Measurements from ENCODE around the gene SLC25A29. TPM values are rescaled to one million over a fixed set of nuclear protein-coding genes. Genes with fewer than 3 reads are reported as not detected.
"Not testable (repeated sequence)": the region's sequence is repeated elsewhere in the genome, so short reads cannot be mapped to it uniquely, and the experiment has no call there.

Gene SLC25A29
- total RNA-seq, 1 donor from 2014 or later = 45.2 TPM

DNA sequence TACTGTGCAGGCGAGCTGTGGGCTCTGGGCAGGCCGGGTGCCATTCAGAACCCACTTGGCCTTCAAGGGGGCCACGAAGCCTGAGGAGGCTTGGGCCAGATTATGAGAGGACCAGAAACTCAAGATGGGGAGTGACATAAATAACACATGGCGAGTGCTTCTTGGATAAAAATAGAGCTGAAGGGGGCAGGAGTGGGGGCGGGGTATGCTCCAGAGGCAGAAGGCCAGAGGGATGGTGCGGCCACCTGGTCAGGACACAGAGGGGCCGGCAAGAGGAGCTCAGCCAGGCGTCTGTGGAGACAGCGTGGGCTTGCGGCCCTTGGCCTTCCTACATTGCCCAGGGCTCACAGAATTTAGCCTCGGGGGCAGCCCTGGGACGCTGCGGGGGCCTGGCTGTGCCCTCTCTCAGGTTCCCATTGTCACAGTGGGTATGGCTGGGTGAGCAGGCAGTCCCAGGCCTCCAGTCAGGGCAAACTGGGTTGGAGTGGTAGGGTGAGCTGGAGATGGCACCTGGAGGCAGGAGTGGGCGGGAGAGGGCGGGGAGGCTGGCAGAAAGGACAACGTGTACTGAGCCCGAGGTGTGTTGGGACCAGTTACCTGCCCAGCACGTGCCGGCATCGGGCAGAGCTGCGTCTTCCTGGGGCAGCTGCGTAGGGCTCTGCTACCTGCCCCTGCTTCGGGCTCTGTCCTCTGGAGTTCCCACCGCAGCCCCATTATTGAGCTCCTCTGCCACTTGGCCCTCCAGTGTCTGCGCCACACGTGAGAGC, 7.4 kb upstream of the SLC25A29 start:
- no peak for FAIRE-seq
- no peak for DNase-seq (ENCODE audit: low spot score in 2 of 2)

DNA sequence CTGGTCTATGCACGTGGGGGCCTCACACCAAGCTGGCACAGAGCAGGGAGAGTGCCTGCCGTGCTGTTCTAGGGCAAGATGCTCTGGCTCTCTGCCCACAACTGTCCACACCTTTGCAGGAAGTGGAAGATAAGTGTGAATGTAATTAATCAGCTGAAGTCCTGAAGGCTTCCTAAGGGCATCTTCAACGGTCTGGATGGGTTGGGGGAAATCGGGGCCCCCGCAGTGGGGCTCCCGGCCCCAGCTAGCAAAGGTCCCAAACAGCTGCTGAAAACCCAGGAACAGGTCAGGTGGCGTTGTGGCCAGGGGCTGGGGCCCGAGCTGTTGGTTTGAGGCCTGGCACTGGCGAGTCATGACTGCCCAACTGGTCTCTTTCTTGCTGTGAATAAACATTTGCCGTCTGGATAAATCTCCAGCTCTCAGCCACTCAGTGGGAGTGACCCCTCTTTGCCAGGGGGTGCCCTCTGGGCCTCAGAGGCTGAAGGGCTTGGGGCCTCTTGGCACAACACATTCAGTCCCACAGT, 6.7 kb upstream of the SLC25A29 start:
- DNase-seq (ENCODE audit: low spot score in 2 of 2) = no peak
- FAIRE-seq = no peak

DNA sequence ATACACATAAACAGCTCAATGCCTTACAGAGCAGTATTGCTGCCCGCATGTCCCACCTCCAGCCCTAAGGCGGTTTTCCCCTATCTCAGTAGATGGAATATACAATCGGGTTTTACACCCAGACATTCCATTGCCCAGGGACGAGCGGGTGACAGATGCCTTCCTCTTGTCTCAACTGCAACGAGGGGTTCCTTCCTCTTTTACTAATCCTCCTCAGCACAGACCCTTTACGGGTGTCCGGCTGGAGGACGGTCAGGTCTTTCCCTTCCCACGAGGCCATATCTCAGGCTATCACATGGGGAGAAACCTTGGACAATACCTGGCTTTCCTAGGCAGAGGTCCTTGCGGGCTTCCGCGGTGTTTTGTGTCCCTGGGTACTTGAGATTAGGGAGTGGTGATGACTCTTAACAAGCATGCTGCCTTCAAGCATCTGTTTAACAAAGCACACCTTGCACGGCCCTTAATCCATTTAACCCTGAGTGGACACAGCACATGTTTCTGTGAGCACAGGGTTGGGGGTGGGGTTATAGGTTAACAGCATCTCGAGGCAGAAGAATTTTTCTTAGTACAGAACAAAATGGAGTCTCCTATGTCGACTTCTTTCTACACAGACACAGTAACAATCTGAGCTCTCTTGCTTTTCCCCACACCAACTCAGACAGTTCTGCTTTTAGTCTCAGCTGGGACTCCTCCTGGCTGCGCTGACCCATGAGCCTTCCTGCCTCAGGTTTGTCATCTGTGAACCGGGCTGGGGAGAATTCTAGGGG, 6.0 kb upstream of the SLC25A29 start:
- DNase-seq (ENCODE audit: low spot score in 2 of 2); FAIRE-seq: not testable (repeated sequence)

DNA sequence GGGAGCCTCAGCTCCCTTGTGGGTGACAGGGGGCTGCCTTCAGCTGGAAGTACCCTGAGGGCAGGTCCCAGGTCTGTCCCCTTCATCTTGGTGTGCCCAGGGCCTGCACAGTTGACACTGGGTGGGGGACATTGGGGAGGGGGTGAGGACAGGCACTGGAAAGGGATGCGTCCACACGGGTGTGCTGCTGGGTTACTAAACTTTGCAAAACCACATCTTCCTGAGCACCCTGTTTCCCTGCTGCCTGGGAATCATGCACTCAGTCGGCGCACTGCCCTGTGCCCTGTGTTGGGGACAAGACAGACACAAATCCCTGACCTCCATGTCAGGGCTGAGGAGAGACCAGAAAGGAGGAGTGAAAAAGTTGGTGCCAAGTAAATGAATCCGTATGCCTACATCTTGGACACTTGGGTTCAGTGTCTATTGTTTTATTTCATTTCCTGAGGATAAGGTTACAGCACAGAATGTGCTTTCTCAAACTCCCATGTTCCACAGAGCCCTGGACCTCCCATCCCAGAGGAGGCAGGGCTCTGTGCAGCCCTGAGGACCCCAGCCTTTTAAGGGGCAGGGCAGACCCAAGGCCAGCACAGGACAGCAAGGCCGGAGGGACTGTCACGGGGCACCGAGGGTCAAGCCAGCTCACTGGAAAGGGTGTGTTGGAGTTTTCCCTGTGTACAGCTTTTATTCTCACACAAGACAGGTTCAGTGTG, 2.9 kb upstream of the SLC25A29 start:
- no peak for DNase-seq (ENCODE audit: low spot score in 2 of 2)
- no peak for FAIRE-seq

DNA sequence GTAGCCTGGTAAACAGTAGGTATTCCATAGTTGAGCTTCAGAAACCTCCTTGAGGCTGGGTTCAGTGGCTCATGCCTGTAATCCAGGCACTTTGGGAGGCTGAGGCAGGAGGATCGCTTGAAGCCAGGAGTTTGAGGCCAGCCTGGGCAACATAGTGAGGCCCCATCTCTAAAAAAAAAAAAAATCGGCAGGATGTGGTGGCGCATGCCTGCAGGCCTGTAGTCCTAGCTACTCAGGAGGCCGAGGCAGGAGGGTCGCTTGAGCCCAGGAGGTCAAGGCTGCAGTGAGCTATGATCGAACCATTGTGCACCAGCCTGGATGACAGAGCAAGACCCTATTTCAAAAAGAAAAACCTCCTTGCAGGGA, 2.2 kb upstream of the SLC25A29 start:
- FAIRE-seq; DNase-seq (ENCODE audit: low spot score in 2 of 2): not testable (repeated sequence)

DNA sequence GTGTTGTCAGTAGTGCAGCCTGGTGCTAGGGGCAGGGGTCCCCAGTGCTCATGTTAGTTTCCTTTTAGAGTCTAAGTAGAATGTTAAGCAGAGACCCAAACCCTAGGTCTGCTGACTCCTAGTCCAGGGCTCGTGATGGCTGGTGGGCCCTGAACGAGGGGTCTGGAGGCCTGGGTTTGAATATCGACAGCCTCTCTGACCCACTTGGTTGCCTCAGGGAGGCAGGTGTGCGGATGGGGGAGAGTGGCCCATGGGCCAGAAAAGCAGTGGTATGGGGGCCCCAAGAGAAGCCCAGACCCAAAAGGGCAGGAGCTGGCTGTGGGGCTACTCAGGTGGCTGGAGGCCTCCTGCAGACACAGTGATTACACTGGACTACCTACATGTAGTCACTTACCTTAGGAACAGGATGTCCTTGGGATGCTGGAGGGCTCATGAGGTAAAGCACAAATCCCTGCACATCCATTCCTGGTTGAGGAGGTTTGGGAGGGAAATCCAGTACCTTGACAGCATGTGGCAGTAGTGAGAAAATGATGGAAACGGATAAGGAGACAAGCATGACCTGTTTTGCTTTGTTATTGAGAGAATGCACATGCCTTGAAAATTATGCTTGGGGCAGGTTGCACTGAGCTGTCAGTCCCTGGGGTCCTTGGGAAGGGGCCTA, 1.7 kb upstream of the SLC25A29 start:
- FAIRE-seq (no peak), DNase-seq (ENCODE audit: low spot score in 2 of 2) (no peak)

DNA sequence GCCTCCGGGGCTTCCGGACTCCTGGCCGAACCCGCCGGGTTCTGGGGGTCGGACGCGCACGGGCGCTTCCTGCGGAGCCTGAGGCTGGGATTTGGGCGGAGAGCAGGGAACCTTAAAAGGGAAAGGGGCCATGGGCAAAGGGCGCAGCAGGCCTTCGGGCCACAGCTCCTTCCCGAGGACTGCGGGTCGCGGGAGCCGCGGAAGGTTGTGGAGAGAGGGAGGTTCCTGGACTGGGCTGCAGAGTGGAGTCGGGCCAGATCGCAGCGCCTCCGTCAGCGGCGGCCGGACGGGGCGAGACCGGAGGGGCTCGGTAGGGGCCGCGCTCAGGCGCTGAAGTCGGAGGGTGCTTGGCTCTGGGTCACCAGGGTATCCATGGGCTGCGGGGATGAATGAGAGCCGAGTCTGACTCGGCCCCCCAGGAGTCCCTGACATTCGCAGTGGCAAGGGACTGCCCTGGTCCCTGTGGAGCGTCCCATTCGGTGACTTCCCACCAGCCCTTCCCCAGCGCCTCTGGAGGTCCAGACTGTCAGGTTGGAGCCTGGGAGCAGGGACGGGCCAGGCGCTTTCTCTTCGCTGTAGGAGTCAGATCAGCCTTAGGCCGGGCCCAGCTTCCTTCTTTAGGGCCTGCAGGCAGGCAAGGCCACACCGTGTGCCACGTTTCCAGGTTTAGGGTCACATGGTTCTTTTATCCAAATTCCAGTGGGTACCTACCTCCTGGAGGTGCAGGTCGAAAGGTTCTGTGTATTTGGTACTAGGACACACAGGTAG, 938 bp upstream of the SLC25A29 start:
- DNase-seq (ENCODE audit: low spot score in 2 of 2) = no peak
- FAIRE-seq = no peak

DNA sequence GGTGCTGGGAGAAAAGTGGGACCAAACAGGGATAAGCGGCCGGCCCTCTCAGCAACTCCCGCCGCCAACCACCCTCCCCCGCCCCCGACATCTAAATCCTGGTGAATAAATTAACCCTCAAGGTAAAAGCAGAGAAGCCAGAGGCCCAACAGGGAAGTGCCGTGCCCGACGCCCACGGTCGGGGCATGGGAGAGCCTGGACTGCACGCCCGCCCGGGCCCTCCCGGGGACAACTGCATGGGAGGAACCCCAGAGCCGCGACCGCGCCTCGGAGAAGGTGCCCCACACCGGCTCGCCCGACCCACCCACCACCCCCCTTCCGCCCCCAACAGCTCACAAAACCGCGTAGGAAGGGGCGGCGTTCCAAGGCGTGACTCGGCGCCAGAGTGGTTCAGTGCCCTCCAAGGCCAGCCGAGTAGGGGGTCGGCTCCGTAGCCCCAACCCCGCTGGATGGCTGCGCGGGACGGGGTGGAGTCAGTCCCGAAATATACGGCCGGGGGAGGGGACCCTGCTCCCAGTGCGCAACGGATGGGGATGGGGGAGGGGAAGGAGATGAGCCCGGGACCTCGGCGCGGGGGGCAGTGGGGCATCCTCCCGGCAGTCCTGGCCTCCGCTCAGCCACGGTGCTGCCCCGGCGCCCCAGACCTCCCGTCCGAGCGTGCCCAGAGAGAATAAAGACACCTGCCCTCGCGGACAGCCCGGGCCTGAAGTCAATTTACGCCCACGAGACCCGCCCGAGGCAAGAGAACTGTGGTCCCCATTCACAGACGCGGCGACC, 732 bp downstream of the SLC25A29 start:
- FAIRE-seq (no peak), DNase-seq (ENCODE audit: low spot score in 2 of 2) (peak in 1 of 2 donors; percentile 54)

DNA sequence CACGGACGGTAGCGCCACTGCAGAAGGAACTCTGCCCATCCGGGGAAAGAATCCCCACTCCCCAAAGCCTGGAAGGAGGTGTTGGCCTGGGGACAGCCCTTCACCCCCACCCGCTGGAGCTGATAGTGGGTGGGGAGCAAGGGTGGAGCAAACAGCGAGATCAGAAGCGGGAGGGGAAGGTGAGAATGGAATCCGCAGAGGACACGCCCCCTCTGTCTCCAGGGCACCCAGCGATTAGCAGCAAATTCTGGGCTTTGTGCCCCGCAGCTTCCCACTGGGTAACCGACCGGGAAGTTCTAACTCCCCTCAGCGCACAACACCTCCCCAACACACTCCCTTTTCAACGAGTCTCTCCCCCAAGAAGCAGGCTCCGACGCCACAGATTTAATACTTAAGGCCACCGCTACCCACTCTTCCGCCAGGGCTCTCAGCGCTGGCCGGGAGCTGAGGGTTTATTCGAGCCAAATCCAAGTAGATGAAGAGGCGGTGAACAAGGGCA, 1.4 kb downstream of the SLC25A29 start:
- FAIRE-seq (no peak), DNase-seq (ENCODE audit: low spot score in 2 of 2) (no peak)

DNA sequence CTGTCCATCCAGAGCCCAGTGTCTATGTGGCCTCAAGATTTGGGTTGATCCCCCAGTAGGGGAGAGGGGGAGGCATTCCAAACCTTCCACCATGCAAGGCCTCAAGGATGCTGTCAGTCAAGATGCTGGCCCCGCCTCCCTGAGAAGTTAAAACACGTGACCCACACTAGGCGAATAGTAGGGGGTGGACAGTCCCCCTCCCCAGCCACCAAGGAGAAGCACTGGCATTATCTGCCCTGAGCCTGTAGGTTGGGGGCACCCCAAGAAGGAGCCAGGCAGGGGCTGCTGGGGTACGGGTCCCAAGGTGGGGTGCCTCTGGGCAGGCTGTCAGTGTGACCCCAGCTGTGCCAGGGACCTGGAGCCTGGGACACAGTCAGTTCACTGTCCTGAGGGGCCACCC, 2.3 kb downstream of the SLC25A29 start:
- no peak for DNase-seq (ENCODE audit: low spot score in 2 of 2)

DNA sequence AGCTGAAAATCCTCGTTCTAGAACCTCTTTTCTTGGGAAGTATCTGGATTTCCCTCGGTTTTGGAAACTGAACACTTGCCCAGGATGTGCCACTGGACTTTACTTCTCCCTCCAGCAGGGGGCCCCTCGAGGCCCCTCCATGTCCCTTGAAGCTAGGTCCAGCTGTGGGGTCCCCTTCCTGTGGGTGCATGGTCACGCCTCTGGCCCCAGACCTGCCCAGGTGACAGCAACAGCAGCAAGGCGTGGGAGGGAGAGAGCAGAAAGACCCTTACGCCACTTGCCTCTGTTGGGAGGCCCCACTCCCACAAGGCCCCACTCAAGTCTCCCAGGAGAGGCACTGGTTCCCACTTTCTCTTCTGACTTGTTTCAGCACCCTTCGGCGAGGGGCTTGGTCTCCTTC, 3.1 kb downstream of the SLC25A29 start:
- DNase-seq (ENCODE audit: low spot score in 2 of 2) = no peak
- FAIRE-seq = no peak

More for the DNA sequence above, 2.3 kb downstream of the SLC25A29 start:
- FAIRE-seq = no peak

DNA sequence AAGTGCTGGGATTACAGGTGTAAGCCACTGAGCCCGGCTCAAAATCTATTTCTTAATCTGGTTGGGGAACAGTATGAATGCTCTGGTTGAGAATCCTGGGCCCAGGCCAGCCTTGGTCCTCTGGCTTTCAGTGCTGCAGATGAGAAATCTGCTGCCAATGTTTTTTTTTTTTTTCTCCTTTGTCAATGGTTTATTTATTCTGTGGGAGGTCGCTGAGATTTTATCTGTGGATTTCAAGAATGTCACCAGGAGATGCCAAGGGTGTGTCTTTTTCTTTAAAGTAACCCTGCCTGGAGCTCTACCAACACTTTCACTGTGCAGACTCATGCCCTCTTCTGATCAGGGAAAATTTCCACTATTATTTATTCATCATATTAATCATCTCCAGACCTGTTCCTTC, 3.6 kb downstream of the SLC25A29 start:
- FAIRE-seq (no peak), DNase-seq (ENCODE audit: low spot score in 2 of 2) (no peak)

DNA sequence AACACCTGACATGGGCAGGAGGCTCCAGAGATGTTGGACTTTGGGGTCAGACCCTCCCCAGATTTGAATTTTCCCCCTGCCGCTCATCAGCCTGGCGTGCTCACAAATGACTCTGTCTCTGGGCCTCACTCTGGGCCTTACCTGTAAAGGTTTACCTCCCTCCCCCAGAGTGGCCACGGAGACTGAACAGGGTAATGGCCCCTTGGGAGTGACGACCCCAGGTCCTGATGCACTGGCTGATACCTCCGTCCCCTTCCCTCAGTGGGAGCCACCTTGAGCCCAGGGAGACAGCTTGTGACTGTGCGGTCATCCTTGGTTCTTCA, 7.0 kb downstream of the SLC25A29 start:
- FAIRE-seq (no peak), DNase-seq (ENCODE audit: low spot score in 2 of 2) (no peak)

DNA sequence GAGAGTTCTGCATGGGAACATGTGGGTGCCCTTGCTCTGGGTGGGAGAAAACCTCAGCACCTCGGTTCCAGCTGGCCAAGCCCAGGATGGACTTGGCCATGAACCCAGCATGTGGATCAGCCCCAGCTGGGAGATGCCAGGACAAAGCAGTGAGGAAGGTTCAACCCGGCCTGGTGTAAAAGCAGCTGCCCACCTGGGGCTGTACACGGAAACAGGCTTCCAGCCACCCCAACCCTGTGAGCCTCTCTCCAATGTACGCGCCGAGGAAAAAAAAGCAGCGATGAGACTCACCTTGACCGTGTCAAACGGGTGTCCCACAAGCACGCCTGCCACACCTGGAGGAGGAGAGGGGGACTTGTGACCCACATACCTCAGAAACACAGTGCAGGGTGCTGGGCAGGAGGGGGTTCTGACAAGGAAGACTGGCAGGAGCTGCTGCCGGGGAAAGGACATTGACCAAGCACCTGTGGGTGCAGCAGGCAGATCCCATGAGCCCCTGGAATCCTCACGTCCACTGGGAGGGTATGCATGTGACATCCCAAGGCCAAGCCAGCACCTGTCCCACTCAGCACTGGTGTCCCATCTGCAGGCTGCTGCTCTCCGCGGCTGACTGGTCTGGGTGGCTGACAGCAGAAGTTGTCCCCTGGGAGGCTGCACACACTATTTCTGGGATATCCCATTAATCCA, 7.5 kb downstream of the SLC25A29 start:
- DNase-seq (ENCODE audit: low spot score in 2 of 2) (no peak), FAIRE-seq (no peak)

DNA sequence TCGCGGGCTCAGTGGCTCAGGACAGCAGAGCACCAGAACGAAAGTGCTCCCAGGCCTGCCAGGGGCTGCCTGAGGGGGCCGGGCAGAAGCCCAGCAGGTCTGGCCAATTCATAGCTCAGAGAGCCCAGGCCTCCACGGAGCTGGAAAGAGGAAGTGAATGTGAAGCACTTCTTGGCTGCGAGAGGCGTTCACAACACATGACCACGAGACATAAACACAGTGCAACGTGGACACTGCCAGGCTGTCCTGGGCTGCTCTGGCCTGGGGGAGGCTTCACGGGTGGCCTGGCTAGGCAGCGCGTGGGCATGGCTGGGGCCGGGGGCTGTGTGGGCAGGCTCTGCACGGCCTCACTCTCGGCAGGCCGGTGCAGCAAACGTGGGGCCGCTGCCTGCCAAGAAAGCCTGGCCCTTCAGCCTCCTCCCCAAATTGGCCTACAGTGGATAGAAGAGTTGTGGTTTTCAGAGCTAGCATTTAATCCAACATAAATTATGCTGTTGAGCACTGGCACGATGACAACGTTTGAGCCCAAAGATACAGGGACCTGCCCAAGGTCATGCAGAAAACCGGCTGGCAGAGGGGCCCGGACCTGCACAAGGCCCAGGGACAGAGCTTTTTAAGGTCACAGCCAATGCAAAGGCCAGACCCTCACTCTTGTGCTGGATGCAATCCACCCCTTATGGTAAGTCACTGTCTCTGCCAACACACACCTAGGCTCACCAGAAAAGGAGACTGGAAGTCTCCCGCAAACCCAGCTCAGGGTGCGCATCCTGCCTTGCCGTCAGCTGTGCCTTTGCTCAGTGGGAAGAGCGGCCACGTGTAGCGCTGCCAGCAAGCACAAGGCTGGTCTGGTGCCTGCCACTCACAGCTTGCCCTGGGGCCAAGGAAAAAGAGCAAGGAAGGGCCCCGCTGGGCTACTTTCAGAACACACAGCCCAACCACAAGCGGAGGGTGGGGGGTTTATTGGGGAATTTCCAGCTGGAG, 8.6 kb downstream of the SLC25A29 start:
- DNase-seq (ENCODE audit: low spot score in 2 of 2) (peak; percentile 81 to 82), FAIRE-seq (no peak)

DNA sequence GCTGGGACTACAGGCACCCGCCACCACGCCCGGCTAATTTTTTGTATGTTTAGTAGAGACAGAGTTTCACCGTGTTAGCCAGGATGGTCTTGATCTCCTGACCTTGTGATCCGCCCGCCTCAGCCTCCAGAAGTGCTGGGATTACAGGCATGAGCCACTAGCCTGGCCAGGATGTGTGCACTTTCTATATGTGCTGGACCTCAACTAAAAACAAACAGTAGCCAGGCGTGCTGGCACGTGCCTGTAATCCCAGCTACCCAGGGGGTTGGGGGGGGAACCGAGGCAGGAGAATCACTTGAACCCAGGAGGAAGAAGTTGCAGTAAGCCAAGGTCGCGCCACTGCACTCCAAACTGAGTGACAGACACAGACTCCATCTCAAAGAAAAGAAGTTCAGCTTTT, 9.5 kb downstream of the SLC25A29 start:
- FAIRE-seq = not testable (repeated sequence)

DNA sequence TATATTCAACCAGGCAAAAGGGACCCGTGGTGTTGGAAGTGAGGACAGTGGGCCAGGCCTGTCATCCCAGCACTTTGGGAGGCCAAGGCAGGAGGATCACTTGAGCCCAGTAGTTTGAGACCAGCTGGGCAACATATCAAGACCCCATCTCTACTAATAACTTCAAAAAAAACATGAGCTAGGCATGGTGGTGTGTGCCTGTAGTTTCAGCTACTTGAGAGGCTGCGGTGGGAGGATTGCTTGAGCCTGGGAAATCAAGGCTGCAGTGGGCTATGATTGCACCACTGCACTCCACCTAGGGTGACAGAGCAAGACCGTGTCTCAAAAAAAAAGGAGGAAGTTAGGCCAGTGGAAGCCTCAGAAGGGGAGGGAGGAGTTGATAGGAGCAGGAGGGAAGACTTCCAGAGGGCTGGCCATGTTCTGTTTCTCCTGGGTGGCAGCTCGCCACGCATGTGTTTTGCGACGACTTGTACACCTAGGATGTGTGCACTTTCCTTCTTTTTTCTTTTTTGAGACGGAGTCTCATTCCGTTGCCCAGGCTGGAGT, 10.1 kb downstream of the SLC25A29 start:
- DNase-seq (ENCODE audit: low spot score in 2 of 2) (peak in 1 of 2 donors; percentile 41), FAIRE-seq (no peak)

More for the DNA sequence above, 9.5 kb downstream of the SLC25A29 start:
- DNase-seq (ENCODE audit: low spot score in 2 of 2) = not testable (repeated sequence)
